Trophoblast cell (in vitro differentiated cells and primary cell): ENCODE results near the gene MXRA7.
"Not testable (repeated sequence)": the region's sequence is repeated elsewhere in the genome, so short reads cannot be mapped to it uniquely, and the experiment has no call there.

Experiments
- DNase-seq, 2 donors: peaks; one replicate each; pipeline ENCODE4 v3.0.0-alpha.2; 2016
- H2AFZ ChIP-seq: 2 replicates; pipeline ENCODE4 v1.6.1; 2013; ENCODE audit warnings: low read length, moderate library complexity, mild to moderate bottlenecking; ENCODE audit not compliant: insufficient read depth, poor library complexity
- H2AK5ac ChIP-seq: 2 replicates; pipeline ENCODE4 v1.6.1; 2013; ENCODE audit warnings: mild to moderate bottlenecking, low read length
- H2BK120ac ChIP-seq: 2 replicates; pipeline ENCODE4 v1.6.1; 2013; ENCODE audit warnings: low read length, mild to moderate bottlenecking, moderate library complexity; ENCODE audit not compliant: insufficient read depth, poor library complexity
- H2BK12ac ChIP-seq: 2 replicates; pipeline ENCODE4 v1.6.1; 2013; ENCODE audit warnings: mild to moderate bottlenecking, low read length, moderate library complexity
- H2BK5ac ChIP-seq: 2 replicates; pipeline ENCODE4 v1.6.1; 2013; ENCODE audit warnings: low read length, low read depth, moderate library complexity, mild to moderate bottlenecking; ENCODE audit not compliant: poor library complexity
- H3K14ac ChIP-seq: 2 replicates; pipeline ENCODE4 v1.6.1; 2013; ENCODE audit warnings: mild to moderate bottlenecking, low read length
- H3K18ac ChIP-seq: 2 replicates; pipeline ENCODE4 v1.6.1; 2013; ENCODE audit warnings: mild to moderate bottlenecking, low read length
- H3K23ac ChIP-seq: 2 replicates; pipeline ENCODE4 v1.6.1; 2013; ENCODE audit warnings: low read length
- H3K27ac ChIP-seq: 2 replicates; pipeline ENCODE4 v1.5.1; 2013; ENCODE audit warnings: low read depth, mild to moderate bottlenecking, inconsistent platforms, low read length, moderate library complexity
- H3K27me3 ChIP-seq: 2 replicates; pipeline ENCODE4 v1.6.1; 2013; ENCODE audit warnings: inconsistent platforms, mild to moderate bottlenecking, low read length, moderate library complexity; ENCODE audit not compliant: insufficient read depth
- H3K36me3 ChIP-seq, 2 experiments: 1 replicate in 1 of 2; 2 replicates in 1 of 2; pipeline ENCODE4 v1.6.1; 2013; ENCODE audit warnings: low read length in 2 of 2, mild to moderate bottlenecking in 2 of 2, moderate library complexity in 1 of 2; ENCODE audit not compliant: insufficient read depth in 2 of 2, control insufficient read depth in 1 of 2
- H3K4ac ChIP-seq: 2 replicates; pipeline ENCODE4 v1.6.1; 2013; ENCODE audit warnings: low read depth, mild to moderate bottlenecking, low read length, moderate library complexity
- H3K4me1 ChIP-seq, 2 experiments: 1 replicate in 1 of 2; 2 replicates in 1 of 2; pipeline ENCODE4 v1.6.1; 2013; ENCODE audit warnings: low read length in 2 of 2, mild to moderate bottlenecking in 2 of 2, moderate library complexity in 1 of 2; ENCODE audit not compliant: insufficient read depth in 2 of 2, control insufficient read depth in 1 of 2
- H3K4me2 ChIP-seq: 2 replicates; pipeline ENCODE4 v1.6.1; 2013; ENCODE audit warnings: inconsistent platforms, mild to moderate bottlenecking, low read length, moderate library complexity
- H3K4me3 ChIP-seq: 2 replicates; pipeline ENCODE4 v1.5.1; 2013; ENCODE audit warnings: mild to moderate bottlenecking, low read depth, low read length, inconsistent platforms
- H3K79me1 ChIP-seq: one replicate; pipeline ENCODE4 v1.6.1; 2013; ENCODE audit warnings: low read length
- H3K79me2 ChIP-seq: 2 replicates; pipeline ENCODE4 v1.6.1; 2013; ENCODE audit warnings: low read length, mild to moderate bottlenecking; ENCODE audit not compliant: control insufficient read depth, insufficient read depth, poor library complexity
- H3K9ac ChIP-seq: 2 replicates; pipeline ENCODE4 v1.6.1; 2013; ENCODE audit warnings: mild to moderate bottlenecking, low read length
- H3K9me3 ChIP-seq: 2 replicates; pipeline ENCODE4 v1.6.1; 2013; ENCODE audit warnings: low read depth, mild to moderate bottlenecking, control low read depth, inconsistent platforms, low read length; ENCODE audit not compliant: insufficient read depth
- H4K12ac ChIP-seq: 2 replicates; pipeline ENCODE4 v1.6.1; 2013; ENCODE audit warnings: low read depth, mild to moderate bottlenecking, low read length, moderate library complexity
- H4K8ac ChIP-seq: 2 replicates; pipeline ENCODE4 v1.6.1; 2013; ENCODE audit warnings: low read depth, mild to moderate bottlenecking, low read length, moderate library complexity
- H4K91ac ChIP-seq: one replicate; pipeline ENCODE4 v1.6.1; 2013; ENCODE audit warnings: low read depth, mild to moderate bottlenecking, low read length, moderate library complexity
- WGBS: extraction: QIAGEN DNeasy Blood & Tissue Kit; methylation state at CpG from one replicate; pipeline ENCODE4 v1.1.7; 2013; ENCODE audit warnings: missing lambda C conversion rate; ENCODE audit not compliant: insufficient read length, insufficient coverage; ENCODE audit errors: extremely low coverage; 5-methylcytosine and 5-hydroxymethylcytosine counted together

Gene MXRA7

GRCh38 chr17:76725580-76726230, 14.9 kb upstream of the MXRA7 start:
- peak overlapping the region; percentile 82 for H3K4ac ChIP-seq
- H2BK120ac ChIP-seq: peak overlapping the region; percentile 5
- no peaks in the 10 kb centered on the region for H3K4me1 ChIP-seq
- H3K27me3 ChIP-seq: no peaks in the 10 kb centered on the region
- H3K4me2 ChIP-seq: peak overlapping the region; percentile 86
- H2AK5ac ChIP-seq: no peak overlapping the region
- peak overlapping the region; percentile 42 for H3K27ac ChIP-seq
- peak in 1 of 2 donors; percentile 62 for DNase-seq
- H2BK12ac ChIP-seq: no peak overlapping the region
- H3K4me3 ChIP-seq: peak overlapping the region; percentile 86
- H4K12ac ChIP-seq: peak overlapping the region; percentile 0
- peaks cover 27 to 31% of the 10 kb centered on the region in 2 experiments for H3K36me3 ChIP-seq
- H3K18ac ChIP-seq: peak overlapping the region; percentile 2
- WGBS: no CpG with 5 or more reads among the region's 38 CpGs
- no peaks in the 10 kb centered on the region for H3K9me3 ChIP-seq
- H2BK5ac ChIP-seq: peak overlapping the region; percentile 0
- peaks cover 6% of the 10 kb centered on the region for H3K79me2 ChIP-seq
- peak overlapping the region; percentile 63 for H2AFZ ChIP-seq
- H3K79me1 ChIP-seq: peaks cover 11% of the 10 kb centered on the region
- H4K91ac ChIP-seq: peak overlapping the region; percentile 86
- peak overlapping the region; percentile 64 for H3K9ac ChIP-seq
- H3K23ac ChIP-seq: no peak overlapping the region
- peak overlapping the region; percentile 69 for H4K8ac ChIP-seq
- peak overlapping the region; percentile 14 for H3K14ac ChIP-seq

GRCh38 chr17:76723812-76724211, 13.0 kb upstream of the MXRA7 start:
- H4K91ac ChIP-seq: no peak overlapping the region
- no peak overlapping the region for H2BK12ac ChIP-seq
- no peak overlapping the region for H3K18ac ChIP-seq
- peaks cover 6% of the 10 kb centered on the region for H3K79me2 ChIP-seq
- no CpG with 5 or more reads among the region's 9 CpGs for WGBS
- no peak overlapping the region for H3K4me3 ChIP-seq
- H2AFZ ChIP-seq: no peak overlapping the region
- no peak overlapping the region for H3K4me2 ChIP-seq
- H4K8ac ChIP-seq: no peak overlapping the region
- H3K23ac ChIP-seq: no peak overlapping the region
- no peak overlapping the region for H2BK120ac ChIP-seq
- DNase-seq: no peak
- no peaks in the 10 kb centered on the region for H3K9me3 ChIP-seq
- H3K36me3 ChIP-seq: peaks cover 39 to 49% of the 10 kb centered on the region in 2 experiments
- no peak overlapping the region for H2BK5ac ChIP-seq
- no peak overlapping the region for H3K14ac ChIP-seq
- H2AK5ac ChIP-seq: no peak overlapping the region
- H3K27me3 ChIP-seq: no peaks in the 10 kb centered on the region
- H3K27ac ChIP-seq: no peak overlapping the region
- H3K79me1 ChIP-seq: peaks cover 11% of the 10 kb centered on the region
- no peak overlapping the region for H3K4ac ChIP-seq
- H4K12ac ChIP-seq: no peak overlapping the region
- H3K9ac ChIP-seq: no peak overlapping the region
- H3K4me1 ChIP-seq: no peaks in the 10 kb centered on the region

GRCh38 chr17:76722977-76723376, 12.2 kb upstream of the MXRA7 start:
- not testable (repeated sequence) for H2AFZ ChIP-seq, H4K91ac ChIP-seq, H3K23ac ChIP-seq, H3K9ac ChIP-seq, H2AK5ac ChIP-seq, DNase-seq, H2BK120ac ChIP-seq, H3K79me2 ChIP-seq, H4K8ac ChIP-seq, H3K27ac ChIP-seq, H2BK5ac ChIP-seq, H3K4me2 ChIP-seq, H3K4me1 ChIP-seq, H3K27me3 ChIP-seq, H3K14ac ChIP-seq, H3K4me3 ChIP-seq, H4K12ac ChIP-seq, H3K9me3 ChIP-seq, H2BK12ac ChIP-seq, H3K18ac ChIP-seq, H3K4ac ChIP-seq
- Histone ChIP-seq H3K79me1 (peaks cover 11% of the 10 kb centered on the region), H3K36me3 (peaks cover 47 to 57% of the 10 kb centered on the region in 2 experiments)
- no CpG with 5 or more reads among the region's 8 CpGs for WGBS

- no peak overlapping the region for H4K8ac ChIP-seq
- peaks cover 11% of the 10 kb centered on the region for H3K79me1 ChIP-seq
- H3K4me3 ChIP-seq: no peak overlapping the region
Measured at GRCh38 chr17:76722279-76722678, 11.5 kb upstream of the MXRA7 start.

More at GRCh38 chr17:76722279-76722678, 11.5 kb upstream of the MXRA7 start:
- no peaks in the 10 kb centered on the region for H3K4me1 ChIP-seq
- H2BK120ac ChIP-seq: no peak overlapping the region
- H3K23ac ChIP-seq: no peak overlapping the region
- H3K9ac ChIP-seq: no peak overlapping the region
- WGBS: no CpG with 5 or more reads among the region's 8 CpGs
- H2BK5ac ChIP-seq: no peak overlapping the region
- H3K27ac ChIP-seq: no peak overlapping the region
- H2AFZ ChIP-seq: no peak overlapping the region
- H4K12ac ChIP-seq: no peak overlapping the region
- no peaks in the 10 kb centered on the region for H3K27me3 ChIP-seq
- DNase-seq: no peak
- no peak overlapping the region for H3K14ac ChIP-seq
- H3K9me3 ChIP-seq: no peaks in the 10 kb centered on the region
- H3K4me2 ChIP-seq: no peak overlapping the region
- no peak overlapping the region for H4K91ac ChIP-seq
- no peak overlapping the region for H2BK12ac ChIP-seq
- peaks cover 47 to 59% of the 10 kb centered on the region in 2 experiments for H3K36me3 ChIP-seq
- no peak overlapping the region for H3K4ac ChIP-seq
- H3K18ac ChIP-seq: no peak overlapping the region
- peaks cover 6% of the 10 kb centered on the region for H3K79me2 ChIP-seq
- no peak overlapping the region for H2AK5ac ChIP-seq
